Activated CD4-positive, alpha-beta T cell treated with anti-CD3 and anti-CD28 coated beads for 48 hours (primary cell): ENCODE data around the gene PTPN14.
"Not testable (repeated sequence)": the region's sequence is repeated elsewhere in the genome, so short reads cannot be mapped to it uniquely, and the experiment has no call there.

Source experiments
- DNase-seq: peaks from one replicate; pipeline ENCODE4 v3.0.0-alpha.2; 2020

Gene PTPN14

DNA sequence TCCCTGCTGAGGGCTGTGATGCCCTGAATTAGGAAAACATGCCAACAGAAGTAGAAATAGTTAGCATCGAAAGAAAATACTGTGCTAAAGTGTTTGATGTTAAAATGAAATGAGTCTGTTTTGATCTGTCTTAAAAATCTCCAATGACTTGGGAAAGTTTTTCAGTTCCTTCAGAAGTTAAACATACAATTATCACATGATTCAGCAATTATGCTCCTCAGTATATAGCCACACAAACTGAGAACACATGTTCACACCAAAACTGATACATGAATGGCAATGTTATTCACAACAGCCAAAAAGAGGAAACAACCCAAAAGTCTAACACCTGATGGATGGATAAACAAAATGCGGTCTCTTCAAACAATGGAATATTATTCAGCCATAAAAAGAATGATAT, 130.6 kb downstream of the PTPN14 start:
- DNase-seq = no peak

DNA sequence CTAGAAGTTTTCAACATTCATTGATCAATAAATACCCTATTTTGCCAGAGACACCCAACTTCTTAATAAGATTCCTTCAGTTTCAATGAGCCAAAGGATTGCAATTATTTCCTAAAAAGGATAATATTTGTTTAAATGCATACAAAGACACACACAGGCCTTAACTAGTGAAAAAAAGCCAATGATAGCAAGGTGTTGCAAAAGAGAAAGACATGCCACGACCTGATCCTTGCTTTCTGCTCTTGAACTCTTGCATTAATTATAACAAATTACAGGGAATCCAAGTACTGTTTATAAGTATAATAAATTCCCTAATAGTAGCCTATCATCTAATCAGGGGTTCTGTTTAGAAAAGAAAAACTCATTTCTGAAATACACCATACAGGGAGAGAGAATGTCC, 131.1 kb downstream of the PTPN14 start:
- no peak for DNase-seq

DNA sequence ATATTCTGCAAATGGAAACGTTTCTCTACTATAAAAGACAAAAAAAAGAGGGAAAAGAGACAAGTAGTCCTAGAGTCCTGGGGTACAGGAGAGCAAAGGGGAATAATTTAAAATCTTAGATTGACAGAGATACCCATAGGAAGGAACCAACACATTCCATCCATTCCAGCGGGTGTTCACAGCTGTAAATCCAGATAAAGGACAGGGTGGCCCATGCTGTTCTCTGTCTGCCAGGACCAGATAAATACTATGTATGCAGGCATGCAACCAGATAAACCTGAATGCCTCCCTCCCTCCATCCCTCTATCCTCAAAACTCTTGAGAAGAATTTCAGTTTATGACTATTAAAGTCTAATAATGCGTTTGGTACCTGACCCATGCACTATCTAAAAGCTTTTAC, 131.8 kb downstream of the PTPN14 start:
- no peak for DNase-seq

DNA sequence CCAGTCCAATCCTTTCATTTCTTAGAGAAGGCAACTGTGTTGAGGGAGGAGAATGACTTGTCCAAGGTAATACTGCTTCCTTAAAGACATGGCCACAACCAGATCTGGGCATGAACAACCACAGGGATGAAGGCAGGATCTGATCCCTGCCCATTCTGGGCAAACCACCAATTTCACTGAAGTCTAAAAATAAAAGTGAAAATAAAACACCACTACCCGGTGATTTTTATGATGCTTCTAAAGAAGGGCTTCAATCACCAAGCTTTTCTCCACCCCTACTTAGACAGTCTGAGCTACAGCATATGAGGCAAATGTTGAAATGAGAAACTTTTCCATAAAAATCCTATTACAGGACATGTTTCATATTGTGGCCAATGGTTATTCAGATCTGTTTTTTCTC, 133.0 kb downstream of the PTPN14 start:
- DNase-seq = no peak

DNA sequence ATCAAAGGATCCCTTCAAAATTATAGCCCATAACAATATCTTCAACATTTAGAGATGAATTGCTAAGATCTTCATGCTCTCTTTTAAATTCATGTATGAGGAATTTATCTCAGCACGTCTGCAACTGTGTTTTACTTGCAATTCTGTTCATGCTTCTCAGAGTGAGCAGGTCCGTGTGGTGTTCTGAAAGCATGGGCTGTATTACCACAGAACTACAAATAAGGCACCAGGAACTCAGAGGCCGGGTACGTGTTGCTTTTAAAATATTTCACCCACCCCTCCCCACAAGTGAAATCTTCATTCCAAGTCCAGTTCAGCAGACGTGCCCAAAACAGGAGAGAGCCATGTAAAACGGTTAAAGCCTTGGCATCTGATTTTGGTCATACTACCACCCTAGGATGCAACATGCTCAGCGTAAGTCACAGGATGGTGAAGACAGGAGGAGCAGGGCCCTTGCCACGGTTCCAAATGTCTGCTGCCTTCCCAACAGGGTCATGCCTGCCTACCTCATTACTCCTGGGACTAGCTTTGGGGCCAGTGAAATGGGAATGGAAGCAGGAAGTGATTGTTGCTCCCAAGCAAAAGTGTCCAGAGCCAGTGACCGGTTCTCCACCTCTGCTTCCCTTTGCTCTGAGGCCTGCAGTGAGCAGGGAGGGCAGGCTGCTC, 133.7 kb downstream of the PTPN14 start:
- no peak for DNase-seq

DNA sequence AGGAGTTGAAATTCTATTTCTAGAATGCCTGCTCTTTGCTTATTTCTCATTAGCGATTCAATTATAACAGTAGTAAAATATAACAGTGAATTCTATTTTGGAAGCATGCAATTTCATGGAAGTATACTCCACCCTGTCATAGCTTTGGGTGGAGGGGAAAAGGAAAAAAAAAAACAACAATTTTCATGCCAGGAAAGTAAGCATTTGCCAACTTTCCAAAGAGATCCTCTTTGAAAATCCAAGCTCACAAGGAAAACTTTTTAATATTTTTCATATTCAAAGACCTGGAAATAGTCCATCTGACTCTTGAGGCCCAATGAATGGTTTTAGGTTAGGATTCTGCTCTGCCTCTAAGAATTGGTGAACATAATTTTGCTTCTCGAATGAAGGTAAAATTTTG, 134.5 kb downstream of the PTPN14 start:
- DNase-seq = no peak

DNA sequence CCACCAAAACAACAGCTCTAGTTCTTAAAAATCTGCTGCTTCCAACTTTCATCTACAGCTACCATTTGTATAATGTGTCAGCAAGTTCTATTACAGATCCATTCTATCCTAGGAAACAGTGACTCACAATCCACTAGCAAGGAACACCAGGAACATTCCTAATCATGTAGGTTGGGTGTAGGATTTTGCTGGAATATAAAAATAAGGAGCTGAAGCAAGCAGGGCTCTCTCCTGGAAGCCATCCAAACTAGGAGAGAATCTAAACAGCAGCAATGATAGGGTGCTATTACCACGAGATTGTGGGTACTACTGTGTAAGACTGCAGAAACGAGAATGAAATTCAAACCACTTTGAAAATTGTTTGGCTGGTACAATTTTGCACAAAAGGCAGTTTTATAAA, 135.0 kb downstream of the PTPN14 start:
- no peak for DNase-seq

DNA sequence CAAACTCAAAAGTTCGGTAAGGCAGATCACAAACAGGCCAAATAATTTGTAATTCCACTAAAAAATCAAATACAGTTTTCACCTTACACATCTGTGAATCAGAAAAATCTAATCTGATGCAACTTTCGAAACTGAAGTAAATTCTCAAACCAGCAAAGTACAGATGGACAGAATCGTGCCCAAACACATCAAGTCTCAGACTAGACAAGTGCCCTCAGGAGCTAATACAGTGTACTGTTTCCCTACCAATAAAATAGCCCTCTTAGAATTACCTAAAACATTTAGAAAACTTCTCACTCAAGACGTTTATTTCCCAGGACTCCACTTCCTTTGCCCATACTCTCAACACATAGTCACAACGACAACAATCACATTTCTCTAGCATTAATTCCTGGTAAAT, 136.3 kb downstream of the PTPN14 start:
- no peak for DNase-seq

DNA sequence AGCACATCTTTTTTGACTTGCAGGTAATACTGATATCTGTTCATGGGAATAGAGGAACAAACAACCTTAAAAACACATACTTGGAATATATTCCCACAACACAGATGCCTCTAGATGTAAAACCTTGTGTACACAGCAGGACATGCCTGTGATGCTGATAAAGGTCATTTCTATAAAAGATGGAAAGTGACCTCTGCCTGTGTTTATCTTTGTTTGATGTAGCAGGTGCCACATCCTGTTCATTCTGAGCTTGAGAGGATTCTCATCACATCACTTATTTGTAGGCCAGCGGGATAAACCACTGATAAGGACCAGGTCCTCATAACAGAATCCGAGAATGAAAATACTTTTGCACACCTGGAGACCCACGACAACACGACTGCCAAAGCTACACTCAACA, 136.7 kb downstream of the PTPN14 start:
- DNase-seq = no peak

DNA sequence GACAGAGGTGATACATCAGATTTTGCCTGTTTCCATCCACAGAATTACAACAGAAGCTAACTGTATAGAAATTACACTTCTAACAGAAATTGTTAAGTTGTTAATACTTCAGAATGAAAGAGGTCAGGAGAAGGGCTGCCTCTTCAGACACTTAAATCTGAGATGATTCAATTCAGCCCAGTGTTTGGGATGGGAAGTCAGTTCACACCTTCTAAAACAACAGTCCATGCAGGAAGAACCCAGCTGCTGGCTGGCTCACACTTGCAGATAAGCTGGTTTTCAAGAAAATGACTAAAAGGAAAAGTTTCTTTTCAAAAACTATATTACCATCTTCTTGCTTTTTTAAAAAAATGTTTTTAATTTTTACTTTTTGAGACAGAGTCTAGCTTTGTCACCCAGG, 138.1 kb downstream of the PTPN14 start:
- DNase-seq = no peak

DNA sequence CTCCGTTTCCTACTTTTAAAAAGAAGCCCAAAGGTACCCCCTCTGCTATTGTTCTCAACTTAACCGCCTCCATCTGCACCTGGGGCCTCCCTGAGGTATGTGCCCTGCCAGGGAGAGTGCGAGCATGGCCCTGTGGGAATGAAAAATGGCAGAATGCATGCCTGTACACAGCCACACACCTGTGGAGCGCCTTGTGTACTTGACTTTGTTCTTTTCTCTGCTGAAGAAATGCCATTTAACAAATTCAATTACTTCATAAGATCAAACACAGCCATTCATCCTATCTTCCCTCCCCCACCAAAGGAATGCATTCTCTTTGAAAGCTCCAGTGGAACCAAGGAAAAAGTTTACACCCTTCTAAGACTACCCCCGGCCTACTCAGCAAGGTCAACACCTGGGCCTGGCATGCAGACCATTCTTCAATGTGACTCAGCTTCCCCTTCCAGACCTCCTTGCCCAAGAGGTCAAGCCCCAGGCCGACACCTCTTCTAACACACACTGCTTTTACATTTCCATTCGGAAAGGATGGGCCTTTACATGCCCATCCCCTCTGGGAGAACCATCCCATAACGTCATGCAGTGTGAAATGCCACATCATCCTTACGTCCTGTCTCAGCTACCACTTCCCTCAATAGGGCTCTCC, 146.7 kb downstream of the PTPN14 start:
- no peak for DNase-seq

DNA sequence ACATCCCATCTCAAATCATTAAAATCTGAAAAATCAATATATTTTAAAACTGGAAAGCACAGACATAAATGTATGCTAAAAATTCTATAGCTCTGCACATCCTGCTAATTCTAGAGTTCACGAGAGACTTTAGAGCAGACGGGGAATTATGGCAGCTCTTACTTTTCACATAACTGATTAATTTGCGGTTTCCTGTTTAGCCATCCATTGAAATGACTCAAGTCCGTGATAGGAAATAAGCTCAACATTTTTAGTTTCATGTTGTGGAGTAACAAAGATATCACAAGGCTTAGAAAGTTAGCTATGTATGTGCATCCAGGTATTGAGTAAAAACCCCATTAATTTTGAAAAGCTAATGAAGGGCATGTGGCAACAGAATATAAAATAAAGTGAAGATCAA, 147.2 kb downstream of the PTPN14 start:
- DNase-seq = no peak

DNA sequence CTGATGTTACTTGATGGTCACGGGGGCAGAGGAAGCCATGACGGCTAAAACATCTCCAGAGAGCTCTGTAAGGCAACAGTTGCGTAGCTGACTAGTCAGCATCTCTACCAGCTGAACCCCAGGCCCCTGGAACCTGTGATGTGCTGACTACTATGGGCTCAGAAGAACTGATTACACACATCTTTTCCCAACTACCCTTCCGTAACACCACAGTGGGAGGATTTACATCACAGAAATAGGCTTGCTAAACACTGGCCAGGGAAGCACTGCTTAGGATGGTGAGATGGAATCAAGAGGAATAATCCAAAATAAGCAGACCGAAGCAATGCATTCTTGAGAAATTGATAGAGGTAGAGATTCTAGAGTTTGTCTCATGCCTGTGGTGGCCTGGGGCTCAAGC, 148.0 kb downstream of the PTPN14 start:
- no peak for DNase-seq

DNA sequence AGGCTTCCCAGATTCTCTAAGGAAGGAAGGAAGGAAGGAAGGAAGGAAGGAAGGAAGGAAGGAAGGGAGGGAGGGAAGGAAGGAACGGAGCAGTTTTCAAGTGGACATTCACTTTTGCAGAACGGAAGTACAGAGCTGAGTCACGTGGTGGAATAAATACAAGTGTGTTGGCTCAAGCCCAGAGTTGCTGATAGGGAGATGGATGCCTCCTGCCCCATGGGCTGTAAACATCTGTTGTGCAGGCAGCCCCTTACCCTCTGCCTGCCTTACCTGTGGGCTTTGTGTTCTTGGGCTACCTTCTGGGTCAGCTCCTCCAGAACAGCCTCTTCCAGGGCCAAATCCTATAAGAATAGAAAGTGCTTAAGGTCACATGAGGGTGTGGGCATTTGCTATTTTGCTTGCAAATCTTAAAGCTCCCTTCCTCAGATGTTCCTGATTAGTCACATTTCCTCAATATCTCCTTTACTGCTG, 148.8 kb downstream of the PTPN14 start:
- DNase-seq = no peak

DNA sequence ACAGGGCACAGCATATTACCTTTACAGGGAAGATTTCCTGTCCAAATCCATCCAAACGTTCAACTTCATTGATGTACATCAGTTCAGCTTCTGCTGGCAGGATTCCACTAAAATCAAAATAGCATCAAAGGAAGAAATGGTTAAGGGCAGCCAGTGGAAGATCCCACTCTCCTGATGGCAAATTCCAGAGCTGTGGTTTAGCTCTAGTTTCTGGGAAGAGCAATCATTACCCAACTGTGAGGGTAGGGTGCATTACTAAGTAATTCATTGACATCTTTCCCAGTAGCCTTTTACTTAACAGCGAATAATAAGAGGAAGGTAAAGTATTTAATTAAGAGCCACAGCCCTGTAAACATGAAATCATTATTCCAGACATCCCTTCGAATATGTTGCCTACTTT, 149.7 kb downstream of the PTPN14 start:
- no peak for DNase-seq

DNA sequence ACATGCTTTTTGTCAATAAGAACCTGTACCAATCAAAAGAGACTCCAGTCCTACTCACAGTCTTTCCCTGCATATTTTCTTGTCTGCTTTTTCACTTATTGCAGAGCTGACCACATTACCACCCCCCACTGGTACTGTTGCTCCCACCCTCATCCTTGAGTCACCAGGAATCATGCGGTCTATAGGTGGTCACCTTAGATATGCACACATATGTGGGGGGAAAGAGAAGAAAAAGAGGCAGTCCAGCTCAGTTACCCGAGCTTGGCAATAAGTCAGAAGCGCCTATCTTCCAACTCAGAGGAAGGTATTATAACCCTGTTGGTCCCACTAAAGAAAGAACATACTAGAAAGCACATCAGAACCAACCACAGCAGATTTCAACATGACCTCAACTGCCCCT, 151.3 kb downstream of the PTPN14 start:
- DNase-seq = no peak

DNA sequence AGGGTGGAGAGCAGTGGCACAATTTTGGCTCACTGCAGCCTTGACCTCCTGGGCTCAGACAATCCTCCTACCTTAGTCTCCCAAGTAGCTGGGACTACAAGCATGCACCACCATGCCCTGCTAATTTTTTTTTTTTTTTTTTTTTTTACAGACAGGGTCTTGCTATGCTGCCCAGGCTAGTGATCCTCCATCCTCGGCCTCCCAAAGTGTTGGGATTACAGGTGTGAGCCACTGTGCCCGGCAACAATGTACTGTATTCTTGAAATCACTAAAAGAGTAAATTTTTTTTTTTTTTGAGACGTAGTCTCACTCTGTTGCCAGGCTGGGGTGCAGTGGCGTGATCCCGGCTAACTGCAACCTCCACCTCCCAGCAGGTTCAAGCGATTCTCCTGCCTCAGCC, 152.9 kb downstream of the PTPN14 start:
- no peak for DNase-seq

DNA sequence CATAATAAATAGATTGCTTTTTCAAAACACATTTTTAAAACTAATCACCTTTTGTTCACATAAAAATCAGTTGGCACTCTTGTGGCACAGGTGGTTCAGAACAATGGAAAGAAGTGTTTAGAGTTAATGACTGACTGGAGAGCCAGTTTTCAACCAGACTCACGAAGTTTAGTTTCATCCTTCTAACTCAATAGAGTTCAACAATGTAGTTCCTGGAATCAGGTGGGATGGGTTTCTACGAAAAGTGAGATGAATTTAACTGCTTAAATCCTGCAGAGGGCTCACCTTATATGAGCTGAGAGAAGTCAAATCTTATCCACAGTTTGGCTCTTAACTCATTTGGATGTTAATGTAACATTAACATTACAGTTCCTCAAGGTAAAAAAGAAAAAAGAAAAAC, 153.9 kb downstream of the PTPN14 start:
- DNase-seq = no peak

DNA sequence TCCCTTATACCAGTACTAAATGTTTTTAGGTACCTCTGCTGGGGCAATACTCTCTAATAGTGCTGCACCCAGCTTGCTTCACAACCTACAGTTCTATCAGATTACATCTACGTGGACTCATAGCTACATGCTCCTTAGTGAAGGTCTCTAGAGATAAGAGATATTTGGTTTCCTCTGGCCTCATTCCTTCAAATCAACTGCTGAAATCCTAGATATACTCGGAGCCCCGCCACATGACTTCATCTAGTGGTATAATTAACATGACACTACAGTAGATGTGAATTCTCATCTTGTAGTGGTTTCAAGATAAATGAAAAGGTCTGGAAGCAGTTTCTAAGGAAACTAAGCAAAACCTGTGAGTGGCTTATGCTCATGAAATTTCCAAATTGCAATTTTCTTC, 155.1 kb downstream of the PTPN14 start:
- no peak for DNase-seq

DNA sequence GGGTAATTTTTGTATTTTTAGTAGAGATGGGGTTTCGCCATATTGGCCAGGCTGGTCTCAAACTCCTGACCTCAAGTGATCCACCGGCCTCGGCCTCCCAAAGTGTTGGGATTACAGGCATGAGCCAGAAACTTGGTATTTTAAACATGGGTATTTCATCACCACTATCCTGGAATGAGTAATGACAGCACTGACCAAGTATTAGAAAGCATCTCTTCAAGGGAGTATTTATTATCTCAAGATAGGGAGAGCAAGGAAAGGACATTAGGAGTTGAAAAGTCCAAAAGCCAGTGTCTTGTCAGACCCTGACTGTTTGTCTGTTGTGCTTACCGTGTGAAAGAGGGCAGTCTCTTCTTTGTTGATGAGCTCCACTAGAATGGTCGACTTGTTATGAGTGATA, 156.8 kb downstream of the PTPN14 start:
- DNase-seq = not testable (repeated sequence)

DNA sequence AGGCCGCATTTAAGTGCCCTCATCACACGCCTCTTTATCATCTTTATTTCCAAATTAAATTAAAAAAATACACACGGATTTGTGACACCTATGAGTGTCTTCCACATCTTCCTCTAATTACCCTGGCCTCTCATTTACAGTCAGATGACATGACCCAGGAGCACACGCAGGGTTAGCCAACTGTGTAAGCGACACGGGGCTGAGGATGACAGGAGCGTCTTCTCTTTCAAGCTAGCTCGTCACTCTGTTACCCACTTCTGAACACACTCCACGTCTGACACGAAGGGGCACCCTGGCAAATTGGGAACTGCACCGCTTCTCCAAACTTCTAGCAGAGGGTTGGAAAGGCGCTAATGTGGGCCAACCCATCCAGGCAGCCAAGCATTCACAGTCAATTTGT, 158.3 kb downstream of the PTPN14 start:
- no peak for DNase-seq

DNA sequence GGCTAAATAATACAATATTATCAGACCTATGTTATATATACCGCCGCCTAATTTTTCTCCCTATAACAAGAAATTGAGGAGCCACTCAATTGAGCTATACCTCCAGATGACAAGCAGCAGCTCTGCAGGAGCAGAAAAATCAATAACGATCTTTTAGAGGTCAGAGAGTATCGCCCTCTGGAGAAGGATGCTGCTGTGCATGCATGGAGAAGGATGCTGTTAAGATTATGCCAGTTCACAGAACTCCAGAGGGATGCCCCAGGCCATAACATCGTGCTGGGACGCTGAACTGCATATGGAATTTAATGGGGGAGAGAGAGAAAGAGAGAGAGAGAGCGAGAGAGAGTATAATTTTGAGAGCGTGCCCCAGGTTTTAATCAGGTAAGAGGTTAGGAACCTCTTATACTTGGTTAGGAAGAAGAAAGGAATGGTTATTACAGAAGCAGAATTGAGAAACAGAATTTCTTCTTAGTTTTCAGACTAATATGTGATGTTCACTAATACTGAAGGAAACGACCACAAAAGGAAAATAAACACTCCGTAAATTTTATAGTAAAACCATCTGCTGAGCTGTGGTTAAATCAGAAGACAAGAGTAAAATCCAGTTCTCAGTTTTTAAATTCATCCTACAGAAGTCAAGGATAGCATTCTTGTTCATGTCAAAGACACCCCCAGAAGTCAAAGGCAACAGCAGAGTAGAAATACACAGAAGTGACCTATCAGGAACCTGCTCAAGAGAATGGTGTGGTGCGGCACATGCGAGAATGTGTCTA, 159.3 kb downstream of the PTPN14 start:
- no peak for DNase-seq

DNA sequence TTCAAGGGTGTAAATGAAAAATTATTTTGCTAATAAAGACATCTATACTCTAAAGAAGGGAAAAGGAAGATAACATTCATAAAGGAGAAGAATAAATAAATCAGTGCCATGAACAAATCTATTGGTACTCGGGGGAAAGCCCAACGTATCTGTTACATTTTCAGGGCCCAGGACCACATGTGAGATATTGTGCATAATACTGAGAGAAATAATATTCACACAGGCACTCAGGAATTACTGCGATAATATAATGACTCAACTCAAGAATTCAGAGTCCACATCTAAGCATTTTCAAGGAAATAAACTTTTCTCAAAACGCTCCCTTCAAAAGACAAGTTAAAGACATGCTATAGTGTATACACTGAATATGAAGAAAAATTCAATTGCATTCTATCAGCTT, 161.7 kb downstream of the PTPN14 start:
- DNase-seq = no peak

DNA sequence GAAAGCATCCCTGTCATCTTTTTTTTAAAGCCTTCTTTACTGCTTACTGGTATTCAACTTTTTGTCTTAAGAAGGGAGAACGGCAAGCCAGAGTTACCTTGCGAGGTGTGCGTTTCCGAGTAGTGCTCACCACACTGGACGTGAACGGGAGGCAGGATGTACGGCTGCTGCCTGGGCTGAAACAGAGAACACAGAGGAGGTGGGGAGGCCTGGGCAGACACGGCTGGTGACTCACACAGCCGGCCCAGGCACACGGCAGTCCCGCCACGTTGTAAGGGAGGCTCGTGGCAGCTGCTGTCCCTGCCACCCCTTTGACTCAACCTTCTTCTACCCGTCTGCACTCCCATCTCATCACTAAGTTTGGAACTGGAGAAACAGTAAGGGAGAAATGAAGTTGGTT, 164.7 kb downstream of the PTPN14 start:
- DNase-seq = peak; percentile 4
